SU-DHL-6 (cell line): ENCODE data around the gene GRIK2.

ENCODE experiments used
- H2AFZ ChIP-seq: fragments of 200-600 bp; sonication (generic); 2 replicates; pipeline ENCODE4 v1.6.1; 2014; ENCODE audit warnings: low read depth, mild to moderate bottlenecking, moderate library complexity, mixed read lengths, antibody characterized with exemption, low read length; ENCODE audit not compliant: severe bottlenecking
- H3F3A ChIP-seq: fragments of 200-600 bp; shearing (Covaris generic); 2 replicates; pipeline ENCODE4 v1.6.0; 2016; ENCODE audit warnings: antibody characterized with exemption, mild to moderate bottlenecking; ENCODE audit not compliant: insufficient read depth
- H3K27ac ChIP-seq: fragments of 200-600 bp; sonication (generic); 2 replicates; pipeline ENCODE4 v1.5.1; 2016; ENCODE audit warnings: low read depth, mild to moderate bottlenecking, low read length, moderate library complexity, mixed read lengths
- H3K27me3 ChIP-seq: fragments of 200-600 bp; sonication (generic), shearing (Covaris generic); 2 replicates; pipeline ENCODE4 v1.6.0; 2014; ENCODE audit warnings: mild to moderate bottlenecking, low read length
- H3K36me3 ChIP-seq: fragments of 200-600 bp; sonication (generic); 2 replicates; pipeline ENCODE4 v1.6.1; 2014; ENCODE audit warnings: mild to moderate bottlenecking, low read length, mixed read lengths
- H3K4me2 ChIP-seq: fragments of 300-600, 200-600 bp; shearing (Covaris generic), sonication (generic); 2 replicates; pipeline ENCODE4 v1.6.0; 2014; ENCODE audit warnings: low read length, low read depth, mild to moderate bottlenecking; ENCODE audit not compliant: poor library complexity, severe bottlenecking
- H3K4me3 ChIP-seq: fragments of 200-600 bp; sonication (generic); 2 replicates; pipeline ENCODE4 v1.5.1; 2014; ENCODE audit warnings: antibody characterized with exemption, low read length, mild to moderate bottlenecking, mixed read lengths; ENCODE audit not compliant: insufficient read depth, poor library complexity, severe bottlenecking
- H3K79me2 ChIP-seq: fragments of 200-600 bp; sonication (generic); 2 replicates; pipeline ENCODE4 v1.6.1; 2014; ENCODE audit warnings: mild to moderate bottlenecking, low read length, moderate library complexity; ENCODE audit not compliant: insufficient read depth
- H3K9ac ChIP-seq: fragments of 200-600 bp; sonication (generic); 2 replicates; pipeline ENCODE4 v1.7.0; 2014; ENCODE audit warnings: mild to moderate bottlenecking, low read length
- H3K9me2 ChIP-seq: fragments of 200-600 bp; sonication (generic); replicated peaks from 2 replicates; pipeline ENCODE4 v1.6.1; 2014; ENCODE audit warnings: low read length; ENCODE audit not compliant: insufficient read depth
- H3K9me3 ChIP-seq: fragments of 200-600 bp; sonication (generic); 2 replicates; pipeline ENCODE4 v1.6.1; 2014; ENCODE audit warnings: low read length, mixed read lengths; ENCODE audit not compliant: insufficient read depth
- H4K20me1 ChIP-seq: fragments of 200-600 bp; sonication (generic); 2 replicates; pipeline ENCODE4 v1.6.1; 2014; ENCODE audit warnings: low read depth, mild to moderate bottlenecking, antibody characterized with exemption, low read length, moderate library complexity, mixed read lengths
- CTCF ChIP-seq: fragments of 200-600 bp; sonication (generic); IDR thresholded peaks from one replicate; pipeline ENCODE4 v1.5.1; 2017; ENCODE audit warnings: antibody characterized with exemption, mild to moderate bottlenecking, low read length, moderate library complexity; ENCODE audit not compliant: insufficient read depth, poor library complexity, severe bottlenecking
- EZH2phosphoT487 ChIP-seq: fragments of 200-600 bp; sonication (generic), shearing (Covaris generic); conservative IDR thresholded peaks from 2 replicates; pipeline ENCODE4 v1.6.1; 2018; ENCODE audit warnings: mild to moderate bottlenecking, antibody characterized with exemption, low read length, moderate library complexity, mixed read lengths

GRIK2 gene

GRCh38 chr6:102051001-102051400 is 657.5 kb downstream of the GRIK2 start:
- H3F3A ChIP-seq: no peaks in the 10 kb centered on the region
- TF ChIP-seq CTCF (no peak), EZH2phosphoT487 (no peak)
- no peaks in the 10 kb centered on the region for H3K36me3 ChIP-seq
- no peaks in the 10 kb centered on the region for H3K79me2 ChIP-seq
- H3K4me3 ChIP-seq: no peak overlapping the region
- H3K27me3 ChIP-seq: no peaks in the 10 kb centered on the region
- H3K27ac ChIP-seq: no peak overlapping the region
- no peak overlapping the region for H3K9ac ChIP-seq
- H3K4me2 ChIP-seq: no peak overlapping the region
- H3K9me3 ChIP-seq: no peaks in the 10 kb centered on the region
- no peaks in the 10 kb centered on the region for H3K9me2 ChIP-seq
- no peak overlapping the region for H2AFZ ChIP-seq
- no peaks in the 10 kb centered on the region for H4K20me1 ChIP-seq

- TF ChIP-seq CTCF: no peak
- no peak for TF ChIP-seq EZH2phosphoT487
- no peak overlapping the region for H3K4me3 ChIP-seq
- no peaks in the 10 kb centered on the region for H3K36me3 ChIP-seq
- no peaks in the 10 kb centered on the region for H3F3A ChIP-seq
- no peaks in the 10 kb centered on the region for H4K20me1 ChIP-seq
- H3K4me2 ChIP-seq: no peak overlapping the region
- H3K27ac ChIP-seq: no peak overlapping the region
- no peaks in the 10 kb centered on the region for H3K9me3 ChIP-seq
- H3K9me2 ChIP-seq: no peaks in the 10 kb centered on the region
- no peak overlapping the region for H2AFZ ChIP-seq
- no peaks in the 10 kb centered on the region for H3K27me3 ChIP-seq
- H3K79me2 ChIP-seq: no peaks in the 10 kb centered on the region
- H3K9ac ChIP-seq: no peak overlapping the region
These were observed 658.2 kb downstream of the GRIK2 start for GRCh38 chr6:102051720-102052119.

- Histone ChIP-seq H3K9me3 (no peaks in the 10 kb centered on the region), H3K4me3 (no peak overlapping the region), H3F3A (no peaks in the 10 kb centered on the region), H4K20me1 (no peaks in the 10 kb centered on the region), H3K79me2 (no peaks in the 10 kb centered on the region), H3K4me2 (no peak overlapping the region), H3K9ac (no peak overlapping the region), H3K27ac (no peak overlapping the region), H3K9me2 (no peaks in the 10 kb centered on the region), H3K27me3 (no peaks in the 10 kb centered on the region), H2AFZ (no peak overlapping the region), H3K36me3 (no peaks in the 10 kb centered on the region; the same call in 1 of the 2 replicates)
- no peak for TF ChIP-seq CTCF
- TF ChIP-seq EZH2phosphoT487: no peak
These were observed 670.6 kb downstream of the GRIK2 start for GRCh38 chr6:102064142-102064541.

GRCh38 chr6:102066301-102066700 is 672.8 kb downstream of the GRIK2 start:
- Histone ChIP-seq H2AFZ (no peak overlapping the region), H3K4me3 (no peak overlapping the region), H3F3A (no peaks in the 10 kb centered on the region), H3K9me2 (no peaks in the 10 kb centered on the region), H3K4me2 (no peak overlapping the region), H3K79me2 (no peaks in the 10 kb centered on the region), H3K36me3 (no peaks in the 10 kb centered on the region; the same call in 1 of the 2 replicates), H4K20me1 (no peaks in the 10 kb centered on the region), H3K9ac (no peak overlapping the region), H3K27ac (no peak overlapping the region), H3K9me3 (no peaks in the 10 kb centered on the region), H3K27me3 (no peaks in the 10 kb centered on the region)
- TF ChIP-seq EZH2phosphoT487 (no peak), CTCF (no peak)
